Stimulated activated CD4-positive, alpha-beta T cell treated with anti-CD3 and anti-CD28 coated beads, Interleukin-12 subunit alpha, Interleukin-12 subunit beta, amount 100 ng/mL, for 48 hours (primary cell): ENCODE results near the gene NRBP1.

Experiments
- DNase-seq, 3 donors: peaks; one replicate each; pipeline ENCODE4 v3.0.0-alpha.2; 2020; ENCODE audit warnings: low read depth in 2 of 3, low spot score in 1 of 3

Gene NRBP1

DNA sequence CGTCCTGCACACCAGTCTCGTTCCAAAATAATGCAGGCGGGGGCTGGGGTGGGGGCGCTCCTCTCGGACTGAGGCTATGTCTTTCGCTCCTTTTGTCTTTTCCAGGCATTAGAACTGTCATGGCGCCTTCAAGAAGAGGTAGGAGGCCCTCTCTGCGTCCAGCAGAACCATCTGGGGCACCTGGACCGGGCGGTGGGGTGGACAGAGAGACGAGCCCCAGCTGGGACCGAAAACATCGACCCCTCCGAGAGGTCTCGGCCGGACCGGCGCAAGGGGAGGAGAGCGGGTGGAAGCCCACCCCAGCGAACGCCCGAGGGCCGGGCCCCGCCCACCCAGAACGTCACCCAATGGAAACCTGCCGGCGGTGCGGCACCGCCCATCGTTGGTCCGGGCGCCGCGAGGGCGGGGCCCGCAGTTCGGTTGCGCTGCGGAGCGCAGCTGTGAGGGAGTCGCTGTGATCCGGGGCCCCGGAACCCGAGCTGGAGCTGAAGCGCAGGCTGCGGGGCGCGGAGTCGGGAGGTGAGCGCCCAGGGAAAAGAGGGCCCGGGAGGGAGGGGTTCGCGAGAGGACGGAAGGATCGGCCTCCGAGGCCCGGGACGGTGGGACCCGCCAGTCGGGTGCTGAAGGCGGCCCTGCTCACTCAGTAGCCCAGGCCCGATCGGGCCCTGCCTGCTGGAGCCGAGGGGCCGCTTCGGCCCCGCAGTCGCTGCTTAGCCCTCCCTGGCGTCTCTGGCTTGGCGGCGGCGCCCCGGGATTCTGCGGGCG lies at the start of gene NRBP1:
Gene NRBP1, plus strand, starts transcription at position 419 of the 765 bp plus-strand sequence. CDS start 4,643 bp downstream, outside the sequence.
- DNase-seq, result peak; percentile 80 to 92 (median 87)

- no peak for DNase-seq
Observed at GRCh38 chr2:27378809-27379290, 49.6 kb upstream of the NRBP1 start.

- no peak for DNase-seq
Observed at GRCh38 chr2:27379383-27379835, 49.0 kb upstream of the NRBP1 start.

- peak in 2 of 3 donors; percentile 13 to 41 for DNase-seq
Observed at GRCh38 chr2:27379836-27380625, 48.4 kb upstream of the NRBP1 start.

GRCh38 chr2:27380626-27381545 lies 47.5 kb upstream of the NRBP1 start, which contains the start of gene ZNF513:
TSS of gene ZNF513 (minus strand) at chr2:27380734. CDS start at chr2:27380526, 208 bp downstream.
- DNase-seq, result peak; percentile 76 to 87 (median 84)

DNA sequence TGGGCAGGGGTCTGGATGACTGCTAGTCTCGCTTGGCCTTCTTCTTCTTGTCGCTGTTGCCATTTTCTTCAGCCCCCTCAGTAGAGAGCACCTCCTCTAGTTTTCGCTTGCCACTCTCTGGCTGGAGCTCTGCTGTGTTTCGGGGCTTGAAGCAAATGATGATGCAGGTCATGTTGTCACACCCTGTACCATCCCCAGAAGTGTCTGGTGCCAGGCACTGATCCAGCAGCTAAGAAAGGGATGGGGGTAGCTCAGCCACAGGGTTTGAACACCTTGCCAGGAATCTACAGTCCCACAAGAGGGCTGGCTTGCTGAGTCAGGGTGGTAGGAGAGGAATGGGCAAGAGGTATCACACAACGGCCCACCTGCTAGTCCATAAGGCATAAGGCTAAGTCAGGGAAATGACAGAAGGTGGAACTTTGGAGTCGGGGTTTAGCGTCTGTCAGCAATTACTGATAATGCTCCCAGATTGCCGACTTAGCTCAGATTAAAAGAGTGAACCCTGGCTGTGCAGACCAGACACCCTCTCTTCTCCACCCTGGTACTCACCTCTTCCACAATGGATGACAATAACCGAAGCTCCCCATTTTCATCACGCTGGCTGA lies 46.8 kb upstream of the NRBP1 start:
- no peak for DNase-seq

DNA sequence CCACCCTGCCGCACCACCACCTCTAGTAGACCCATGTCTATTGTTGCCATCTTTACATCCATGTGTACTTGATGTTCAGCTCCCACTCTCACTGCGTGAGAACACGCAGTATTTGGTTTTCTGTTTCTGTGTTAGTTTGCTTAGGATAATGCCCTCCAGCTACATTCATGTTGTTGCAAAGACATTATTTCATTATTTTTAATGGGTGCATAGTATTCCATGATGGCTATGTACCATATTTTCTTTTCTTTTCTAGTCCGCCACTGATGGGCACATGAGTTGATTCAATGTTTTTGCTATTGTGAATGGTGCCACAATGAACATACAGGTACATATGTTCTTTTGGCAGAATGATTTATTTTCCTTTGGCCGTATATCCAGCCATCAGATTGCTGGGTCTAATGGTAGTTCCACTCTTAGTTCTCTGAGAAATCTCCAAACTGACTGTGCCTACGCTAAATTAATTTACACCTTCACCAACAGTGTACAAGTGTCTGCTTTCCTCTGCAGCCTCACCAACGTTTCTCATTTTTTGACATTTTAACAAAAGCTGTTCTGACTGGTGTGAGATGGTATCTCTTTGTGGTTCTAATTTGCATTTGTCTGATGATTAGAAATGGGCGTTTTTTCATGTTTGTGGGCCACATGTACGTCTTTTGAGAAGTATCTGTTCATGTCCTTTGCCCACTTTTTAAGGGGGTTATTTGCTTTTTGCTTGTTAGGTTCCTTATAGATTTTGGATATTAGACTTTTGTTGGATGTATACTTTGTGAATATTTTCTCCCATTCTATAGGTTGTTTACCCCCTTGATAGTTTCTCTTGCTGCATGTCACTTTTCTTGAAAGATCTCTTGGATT lies 37.4 kb upstream of the NRBP1 start:
- no peak for DNase-seq

- no peak for DNase-seq
Observed at GRCh38 chr2:27393225-27393624, 35.2 kb upstream of the NRBP1 start.

DNA sequence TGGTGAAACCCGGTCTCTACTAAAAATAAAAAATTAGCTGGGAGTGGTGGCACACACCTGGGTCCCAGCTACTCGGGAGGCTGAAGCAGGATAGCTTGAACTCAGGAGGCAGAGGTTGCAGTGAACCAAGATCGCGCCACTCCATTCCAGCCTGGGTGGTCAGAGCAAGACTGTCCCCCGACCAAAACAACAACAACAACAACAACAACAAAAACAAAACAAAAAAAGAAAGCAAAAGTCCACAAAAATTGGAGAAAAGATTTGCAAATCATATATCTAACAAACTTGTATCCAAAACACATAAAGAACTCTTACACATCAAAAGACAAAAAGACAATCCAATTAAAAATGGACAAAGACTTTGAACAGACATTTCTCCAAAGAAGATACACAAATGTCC lies 29.5 kb upstream of the NRBP1 start:
- no peak for DNase-seq

GRCh38 chr2:27400348-27401135 lies 27.9 kb upstream of the NRBP1 start:
- no peak for DNase-seq

- no peak for DNase-seq
Observed at GRCh38 chr2:27407798-27408491, 20.5 kb upstream of the NRBP1 start.

DNA sequence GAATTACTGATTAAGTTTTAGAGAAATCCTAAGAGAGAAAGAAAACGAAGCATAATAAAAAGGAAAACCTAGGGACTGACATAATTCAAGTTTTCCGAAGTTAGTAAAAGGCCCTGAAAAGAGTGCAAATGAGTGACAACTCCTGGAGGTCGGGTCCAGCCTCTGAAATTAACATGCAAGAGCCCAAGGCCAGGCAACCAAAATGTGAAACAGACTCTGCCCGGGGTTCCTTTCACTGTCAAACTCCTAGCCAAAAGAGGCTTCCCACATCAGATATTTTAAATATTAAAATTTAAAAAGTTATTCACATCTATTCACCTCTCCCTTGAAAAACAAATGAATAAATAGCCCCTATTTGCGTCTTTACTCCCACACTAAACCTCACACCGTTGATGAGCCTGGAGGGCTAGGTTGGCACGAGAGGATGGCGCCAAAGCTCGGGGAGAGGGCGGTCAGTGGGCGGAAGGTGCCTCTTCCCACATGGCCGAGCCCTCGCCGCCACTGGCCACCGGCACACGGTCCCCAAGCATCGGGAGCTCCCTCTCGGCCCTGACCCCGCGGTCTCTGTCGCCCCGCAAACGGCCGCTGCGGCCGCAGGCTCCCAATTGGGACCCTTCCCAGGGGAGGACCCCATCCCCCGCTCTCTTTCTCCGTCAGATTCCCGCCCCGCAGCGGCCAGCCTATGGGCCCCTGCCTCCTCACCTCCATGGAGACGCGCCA lies 19.7 kb upstream of the NRBP1 start:
- DNase-seq, result peak in 1 of 3 donors; percentile 15

DNA sequence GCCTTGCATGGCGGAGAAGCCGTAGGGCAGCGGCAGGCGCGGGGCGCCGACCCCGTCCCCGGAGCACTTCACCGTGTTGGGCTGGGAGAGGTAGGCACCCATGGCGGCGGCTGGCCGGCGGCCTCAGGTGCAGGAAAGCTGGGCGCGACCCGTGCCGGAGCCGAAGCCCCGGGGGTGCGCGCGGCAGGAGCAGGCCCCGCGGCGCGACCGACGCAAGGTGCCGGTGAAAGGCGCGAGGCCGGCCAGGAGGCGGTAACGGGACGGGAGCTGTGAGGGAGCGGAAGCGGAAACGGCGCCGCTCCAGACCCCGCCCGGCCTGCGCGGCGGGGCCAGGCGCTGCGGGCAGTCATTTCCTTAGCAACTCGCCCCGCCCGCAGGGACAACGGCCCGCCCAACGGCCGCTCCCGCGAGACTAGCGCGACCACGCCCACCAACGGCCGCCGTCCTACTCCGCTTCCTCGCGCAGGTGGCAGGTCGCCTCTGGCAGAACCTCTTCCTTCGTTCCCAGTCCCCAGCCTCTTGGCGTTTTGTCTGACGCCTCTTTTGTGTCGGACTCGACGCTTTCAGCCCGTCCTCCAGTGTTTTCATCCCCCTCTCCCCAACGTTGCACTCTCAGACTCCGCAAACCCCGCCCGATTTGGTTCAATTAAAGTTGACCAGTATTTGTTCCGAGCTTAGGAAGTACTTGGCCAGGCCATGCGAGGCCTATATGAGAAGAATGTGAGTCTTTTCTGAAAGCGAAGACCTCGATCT lies 18.9 kb upstream of the NRBP1 start, which contains the start of gene PPM1G:
Gene PPM1G, minus strand, starts transcription at position 271 of the 753 bp plus-strand sequence. Its CDS starts 169 bp downstream, at position 102.
- peak; percentile 92 to 98 (median 96) for DNase-seq

GRCh38 chr2:27412419-27413152 lies 15.8 kb upstream of the NRBP1 start:
- DNase-seq, result no peak

GRCh38 chr2:27416151-27416550 lies 12.3 kb upstream of the NRBP1 start:
- no peak for DNase-seq

DNA sequence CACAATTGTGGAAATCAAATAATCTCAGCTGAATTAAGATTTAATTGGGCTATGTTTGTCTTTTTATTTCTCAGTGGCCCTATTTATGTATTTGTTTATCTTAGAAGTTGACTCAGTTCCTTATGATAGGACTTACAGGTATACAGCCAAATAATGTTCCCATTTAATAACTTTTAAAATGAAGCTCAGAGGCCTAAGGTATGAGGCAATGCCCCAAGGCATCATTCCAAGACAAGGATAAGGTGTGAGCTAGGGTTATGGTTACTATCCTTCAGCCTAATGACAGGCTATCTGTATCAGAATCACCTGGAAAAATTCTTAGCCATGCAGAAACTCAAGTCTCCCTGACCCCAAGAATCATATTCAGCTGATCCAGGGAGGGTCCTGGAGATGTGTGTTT lies 7.4 kb upstream of the NRBP1 start:
- DNase-seq, result no peak
